OCI-LY3 (cell line): ENCODE data around the gene CLPSL2.

Experiments
- CTCF ChIP-seq: fragments of 200-600, 300-600 bp; sonication (generic); IDR thresholded peaks from 2 replicates; pipeline ENCODE4 v1.5.1; 2014; ENCODE audit warnings: antibody characterized with exemption, low read length, low read depth
- EZH2phosphoT487 ChIP-seq: fragments of 200-600 bp; shearing (Covaris generic); IDR thresholded peaks from 2 replicates; pipeline ENCODE4 v1.6.1; 2018; ENCODE audit warnings: antibody characterized with exemption, mixed run types, low read depth

- TF ChIP-seq CTCF (no peak), EZH2phosphoT487 (no peak)
These were observed 46.7 kb upstream of the CLPSL2 start for GRCh38 chr6:35729722-35730121.
